Immature natural killer cell (primary cell): ENCODE measurements around the gene TLCD3B. TPM values are rescaled to one million over a fixed set of nuclear protein-coding genes. Genes with fewer than 3 reads are reported as not detected.
A peak's percentile ranks its signal among the peaks of the same experiment; 100 is the strongest.
"Not testable (repeated sequence)": the region's sequence is repeated elsewhere in the genome, so short reads cannot be mapped to it uniquely, and the experiment has no call there.

Source experiments
- DNase-seq, 3 donors: peaks; one replicate each; pipeline ENCODE4 v3.0.0; 2022; ENCODE audit warnings: mixed read lengths in 1 of 3
- H3K27ac Mint-ChIP-seq, 6 donors: one replicate each; pipeline ENCODE4 v1.8.0; 2020; ENCODE audit warnings: mixed read lengths in 6 of 6, mild to moderate bottlenecking in 5 of 6, inconsistent platforms in 4 of 6, moderate library complexity in 3 of 6
- H3K27me3 Mint-ChIP-seq, 3 donors: one replicate each; pipeline ENCODE4 v1.8.0; 2020 to 2021; ENCODE audit warnings: low read depth in 3 of 3, mild to moderate bottlenecking in 3 of 3, mixed read lengths in 3 of 3, moderate library complexity in 3 of 3, inconsistent platforms in 1 of 3
- H3K36me3 Mint-ChIP-seq, 3 donors: one replicate each; pipeline ENCODE4 v1.8.0; 2020; ENCODE audit warnings: mixed read lengths in 3 of 3, inconsistent platforms in 2 of 3, mild to moderate bottlenecking in 2 of 3
- H3K4me1 Mint-ChIP-seq, 2 donors: one replicate each; pipeline ENCODE4 v1.8.0; 2020; ENCODE audit warnings: inconsistent platforms in 2 of 2, mild to moderate bottlenecking in 2 of 2, mixed read lengths in 2 of 2, moderate library complexity in 1 of 2
- H3K4me3 Mint-ChIP-seq, 5 donors: one replicate each; pipeline ENCODE4 v1.8.0; 2020; ENCODE audit warnings: mild to moderate bottlenecking in 5 of 5, mixed read lengths in 5 of 5, inconsistent platforms in 3 of 5, moderate library complexity in 3 of 5
- H3K9me3 Mint-ChIP-seq, 6 donors: one replicate each; pipeline ENCODE4 v1.8.0; 2020; ENCODE audit warnings: mild to moderate bottlenecking in 6 of 6, mixed read lengths in 6 of 6, inconsistent platforms in 4 of 6, moderate library complexity in 3 of 6
- polyA plus RNA-seq, 3 donors: library from polyadenylated mRNA; unstranded; fragments of 300-500 nt; fragmentation: Illumina TruSeq; gene quantifications; one replicate each; pipeline ENCODE4 v1.2.3, GENCODE V29; 2021

TLCD3B gene
- polyA plus RNA-seq, 3 donors from 2014 or later = not detected

- Mint-ChIP-seq H3K36me3 (no peaks in the 10 kb centered on the region), H3K4me1 (peaks cover 0 to 14% of the 10 kb centered on the region in 2 donors), H3K4me3 (peak overlapping the region; percentile 80 to 87 (median 85)), H3K9me3 (no peaks in the 10 kb centered on the region), H3K27me3 (peaks cover 4 to 32% (median 9%) of the 10 kb centered on the region in 3 donors), H3K27ac (peak overlapping the region in 4 of 6 donors; percentile 57 to 77 (median 72))
- peak; percentile 87 to 89 (median 87) for DNase-seq
Observed at GRCh38 chr16:30052671-30053372, 21.8 kb upstream of the TLCD3B start.

DNA sequence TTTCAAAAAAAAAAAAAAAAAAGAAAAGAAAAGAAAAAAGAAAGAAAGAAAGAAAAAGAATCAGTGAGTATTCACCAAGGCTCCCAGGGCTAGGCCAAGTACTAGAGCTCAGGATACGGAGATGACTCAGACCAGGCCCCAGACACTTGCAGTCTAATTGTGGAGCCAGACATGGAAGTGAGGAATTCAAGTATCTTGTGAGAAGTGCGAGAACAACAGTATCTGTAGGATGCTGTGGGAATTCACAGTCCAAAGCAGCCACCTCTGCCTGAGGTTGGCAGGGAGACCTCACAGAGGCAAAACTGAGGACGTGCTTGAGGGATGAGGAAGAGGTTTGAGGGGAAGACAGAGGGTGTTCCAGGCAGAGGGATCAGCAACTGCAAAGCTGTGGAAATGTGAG, 20.4 kb upstream of the TLCD3B start:
- peaks cover 0 to 14% of the 10 kb centered on the region in 2 donors for H3K4me1 Mint-ChIP-seq
- no peaks in the 10 kb centered on the region for H3K36me3 Mint-ChIP-seq
- DNase-seq = no peak
- H3K9me3 Mint-ChIP-seq = no peaks in the 10 kb centered on the region
- peak overlapping the region in 4 of 6 donors; percentile 29 to 78 (median 52) for H3K27ac Mint-ChIP-seq
- H3K27me3 Mint-ChIP-seq = peaks cover 4 to 34% (median 9%) of the 10 kb centered on the region in 3 donors
- H3K4me3 Mint-ChIP-seq = peak overlapping the region; percentile 57 to 71 (median 64)

DNA sequence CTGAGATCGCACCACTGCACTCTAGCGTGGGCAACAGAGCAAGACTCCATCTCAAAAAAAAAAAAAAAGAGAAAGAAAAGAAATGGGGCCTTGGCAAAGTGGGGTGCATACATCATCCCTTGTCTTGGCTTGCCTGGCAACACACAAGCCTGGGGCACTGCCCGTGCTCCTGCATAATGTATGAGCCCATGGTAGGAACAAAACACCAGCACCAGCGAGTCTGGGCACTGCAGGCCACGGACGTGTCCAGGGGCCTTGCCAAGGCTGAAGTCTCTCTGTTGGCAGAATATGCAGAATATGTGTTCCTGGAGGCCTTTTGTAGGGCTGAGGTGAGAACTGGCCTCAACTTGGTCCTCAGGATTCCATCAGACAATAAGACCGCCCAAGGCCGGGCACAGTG, 18.8 kb upstream of the TLCD3B start:
- no peak for DNase-seq
- Mint-ChIP-seq H3K9me3 (no peaks in the 10 kb centered on the region), H3K4me3 (no peak overlapping the region), H3K4me1 (peaks cover 0 to 16% of the 10 kb centered on the region in 2 donors), H3K27me3 (peaks cover 8 to 37% (median 12%) of the 10 kb centered on the region in 3 donors), H3K27ac (no peak overlapping the region), H3K36me3 (no peaks in the 10 kb centered on the region)

DNA sequence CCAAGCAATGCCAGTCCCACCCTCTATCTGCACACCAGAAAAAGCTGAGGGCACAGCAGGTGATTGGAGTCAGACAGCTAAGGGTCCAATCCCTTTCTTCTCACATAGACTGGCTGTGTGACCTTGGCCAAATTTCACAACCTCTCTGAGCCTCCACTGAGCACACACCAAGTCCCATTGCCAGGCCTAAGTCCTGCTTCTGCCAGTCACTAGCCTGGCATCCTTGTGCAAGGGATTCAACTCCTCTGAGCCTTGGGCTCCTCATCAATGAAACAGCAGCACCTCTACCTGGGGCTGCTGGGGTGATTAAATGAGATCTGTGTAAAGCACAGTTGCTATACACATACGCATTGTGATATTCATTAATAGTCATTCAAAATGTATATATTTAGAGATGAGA, 15.5 kb upstream of the TLCD3B start:
- Mint-ChIP-seq H3K36me3 (no peaks in the 10 kb centered on the region), H3K27ac (no peak overlapping the region), H3K9me3 (no peaks in the 10 kb centered on the region), H3K4me3 (no peak overlapping the region), H3K4me1 (peaks cover 0 to 6% of the 10 kb centered on the region in 2 donors), H3K27me3 (peaks cover 4 to 19% (median 5%) of the 10 kb centered on the region in 3 donors)
- DNase-seq = no peak

GRCh38 chr16:30046178-30046577, 15.1 kb upstream of the TLCD3B start:
- Mint-ChIP-seq H3K4me3 (no peak overlapping the region), H3K4me1 (peaks cover 0 to 4% of the 10 kb centered on the region in 2 donors), H3K9me3 (no peaks in the 10 kb centered on the region), H3K36me3 (no peaks in the 10 kb centered on the region), H3K27me3 (peaks cover 4 to 17% (median 5%) of the 10 kb centered on the region in 3 donors), H3K27ac (no peak overlapping the region)
- DNase-seq = no peak

GRCh38 chr16:30041841-30042240, 10.8 kb upstream of the TLCD3B start:
- Mint-ChIP-seq H3K9me3 (no peaks in the 10 kb centered on the region), H3K4me1 (peaks cover 0 to 2% of the 10 kb centered on the region in 2 donors), H3K4me3 (no peak overlapping the region), H3K27ac (no peak overlapping the region), H3K27me3 (peaks cover 5 to 8% (median 7%) of the 10 kb centered on the region in 3 donors), H3K36me3 (no peaks in the 10 kb centered on the region)
- DNase-seq = peak in 2 of 3 donors; percentile 22 to 24

GRCh38 chr16:30040690-30041089, 9.6 kb upstream of the TLCD3B start:
- H3K27ac Mint-ChIP-seq = not testable (repeated sequence)

DNA sequence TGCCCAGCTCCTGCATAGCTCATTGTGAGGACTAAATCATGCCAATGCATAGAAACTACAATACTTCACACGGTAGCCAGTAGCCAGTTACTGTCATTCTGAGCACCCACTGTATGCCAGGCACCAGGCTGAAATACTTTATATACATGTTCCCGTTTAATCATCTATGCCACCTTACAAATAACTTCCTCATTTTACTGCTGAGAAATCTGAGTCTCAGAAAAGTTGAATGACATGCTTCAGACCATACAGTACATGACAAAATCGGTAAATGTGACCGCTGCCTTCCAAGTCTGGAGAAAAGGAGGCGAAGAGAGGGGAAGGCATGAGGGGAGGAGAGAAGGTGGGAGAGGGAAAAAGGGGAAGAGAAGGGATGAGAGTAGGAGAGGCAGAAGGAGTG, 9.2 kb upstream of the TLCD3B start:
- Mint-ChIP-seq H3K4me3 (no peak overlapping the region), H3K27ac (no peak overlapping the region), H3K4me1 (peaks cover 0 to 2% of the 10 kb centered on the region in 2 donors), H3K27me3 (peaks cover 3% of the 10 kb centered on the region in 3 donors), H3K36me3 (no peaks in the 10 kb centered on the region), H3K9me3 (no peaks in the 10 kb centered on the region)
- DNase-seq = no peak

More at GRCh38 chr16:30040690-30041089, 9.6 kb upstream of the TLCD3B start:
- H3K4me3 Mint-ChIP-seq, H3K36me3 Mint-ChIP-seq, DNase-seq, H3K9me3 Mint-ChIP-seq, H3K4me1 Mint-ChIP-seq, H3K27me3 Mint-ChIP-seq: not testable (repeated sequence)

DNA sequence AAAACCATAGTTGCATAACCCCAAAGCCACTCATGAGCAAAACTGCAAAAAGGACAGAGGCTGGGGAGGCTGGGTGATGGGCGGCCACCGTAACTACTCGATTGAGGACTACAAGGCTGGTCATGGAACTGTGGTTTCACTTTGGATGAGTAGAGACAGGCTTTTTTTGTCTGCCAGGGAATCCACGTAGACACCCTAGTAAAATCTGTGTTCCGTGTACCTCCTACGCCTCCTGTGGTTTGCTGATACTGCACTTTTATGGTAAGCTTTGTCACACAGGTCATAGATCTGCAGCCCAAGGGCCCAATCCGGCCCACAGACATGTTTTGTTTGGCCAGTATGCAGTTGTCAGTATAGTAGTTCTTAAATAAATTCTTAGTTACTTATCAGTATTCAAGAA, 2.2 kb upstream of the TLCD3B start:
- no peak overlapping the region for H3K4me3 Mint-ChIP-seq
- peaks cover 9 to 17% (median 10%) of the 10 kb centered on the region in 3 donors for H3K27me3 Mint-ChIP-seq
- no peaks in the 10 kb centered on the region for H3K36me3 Mint-ChIP-seq
- peaks cover 0 to 1% (median 0%) of the 10 kb centered on the region in 6 donors for H3K9me3 Mint-ChIP-seq
- DNase-seq = no peak
- peaks cover 4 to 5% of the 10 kb centered on the region in 2 donors for H3K4me1 Mint-ChIP-seq
- no peak overlapping the region for H3K27ac Mint-ChIP-seq

DNA sequence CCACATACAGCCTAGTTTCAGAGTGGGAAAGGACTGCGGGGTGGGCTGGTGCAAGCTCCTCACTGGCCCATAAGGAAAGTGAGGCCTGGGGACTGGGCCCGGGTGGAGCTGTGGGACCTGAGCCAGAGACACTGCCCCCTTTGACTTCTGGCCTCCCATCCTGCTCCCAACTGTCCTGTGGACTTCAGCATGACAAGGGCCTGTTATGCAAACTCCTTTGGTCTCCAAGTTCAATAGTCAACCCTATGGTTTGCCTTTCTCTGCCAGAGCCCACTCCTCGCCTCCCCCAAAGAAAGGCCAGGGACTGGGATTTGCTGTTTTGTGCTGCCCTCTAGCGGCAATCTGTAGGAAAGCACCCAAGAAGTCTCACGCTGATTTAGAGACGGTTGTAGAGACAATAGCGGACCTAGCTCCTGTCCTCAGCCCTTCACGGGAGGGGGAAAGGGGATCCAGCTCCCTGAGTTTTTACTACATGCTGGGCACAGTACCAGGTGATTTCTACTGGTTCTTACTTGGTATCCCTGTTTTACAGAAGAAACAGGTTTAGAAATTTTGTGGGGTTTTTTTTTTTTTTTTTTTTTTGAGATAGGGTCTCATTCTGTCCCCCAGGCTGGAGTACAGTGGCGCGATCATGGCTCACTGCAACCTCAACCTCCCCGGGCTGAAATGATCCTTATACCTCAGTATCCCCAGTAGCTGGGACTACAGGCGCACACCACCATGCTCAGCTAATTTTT, 1.2 kb upstream of the TLCD3B start:
- Mint-ChIP-seq H3K27ac (no peak overlapping the region), H3K9me3 (peaks cover 0 to 4% (median 0%) of the 10 kb centered on the region in 6 donors), H3K36me3 (no peaks in the 10 kb centered on the region), H3K4me1 (peaks cover 4 to 5% of the 10 kb centered on the region in 2 donors), H3K4me3 (peak overlapping the region in 4 of 5 donors; percentile 17 to 74 (median 54)), H3K27me3 (peaks cover 10 to 17% (median 14%) of the 10 kb centered on the region in 3 donors)
- peak; percentile 32 to 60 (median 50) for DNase-seq

GRCh38 chr16:30031477-30031918, 427 bp upstream of the TLCD3B start:
- H3K27ac Mint-ChIP-seq = no peak overlapping the region
- H3K4me3 Mint-ChIP-seq = peak overlapping the region in 1 of 5 donors; percentile 13
- peaks cover 10 to 17% (median 14%) of the 10 kb centered on the region in 3 donors for H3K27me3 Mint-ChIP-seq
- H3K4me1 Mint-ChIP-seq = peaks cover 4 to 5% of the 10 kb centered on the region in 2 donors
- no peak for DNase-seq
- H3K36me3 Mint-ChIP-seq = no peaks in the 10 kb centered on the region
- H3K9me3 Mint-ChIP-seq = peaks cover 0 to 4% (median 0%) of the 10 kb centered on the region in 6 donors

GRCh38 chr16:30030011-30030685, 923 bp downstream of the TLCD3B start:
- DNase-seq = no peak
- peaks cover 10 to 17% (median 14%) of the 10 kb centered on the region in 3 donors for H3K27me3 Mint-ChIP-seq
- peaks cover 0 to 4% (median 0%) of the 10 kb centered on the region in 6 donors for H3K9me3 Mint-ChIP-seq
- peak overlapping the region in 2 of 5 donors; percentile 46 to 48 for H3K4me3 Mint-ChIP-seq
- peaks cover 4 to 5% of the 10 kb centered on the region in 2 donors for H3K4me1 Mint-ChIP-seq
- H3K27ac Mint-ChIP-seq = no peak overlapping the region
- no peaks in the 10 kb centered on the region for H3K36me3 Mint-ChIP-seq

DNA sequence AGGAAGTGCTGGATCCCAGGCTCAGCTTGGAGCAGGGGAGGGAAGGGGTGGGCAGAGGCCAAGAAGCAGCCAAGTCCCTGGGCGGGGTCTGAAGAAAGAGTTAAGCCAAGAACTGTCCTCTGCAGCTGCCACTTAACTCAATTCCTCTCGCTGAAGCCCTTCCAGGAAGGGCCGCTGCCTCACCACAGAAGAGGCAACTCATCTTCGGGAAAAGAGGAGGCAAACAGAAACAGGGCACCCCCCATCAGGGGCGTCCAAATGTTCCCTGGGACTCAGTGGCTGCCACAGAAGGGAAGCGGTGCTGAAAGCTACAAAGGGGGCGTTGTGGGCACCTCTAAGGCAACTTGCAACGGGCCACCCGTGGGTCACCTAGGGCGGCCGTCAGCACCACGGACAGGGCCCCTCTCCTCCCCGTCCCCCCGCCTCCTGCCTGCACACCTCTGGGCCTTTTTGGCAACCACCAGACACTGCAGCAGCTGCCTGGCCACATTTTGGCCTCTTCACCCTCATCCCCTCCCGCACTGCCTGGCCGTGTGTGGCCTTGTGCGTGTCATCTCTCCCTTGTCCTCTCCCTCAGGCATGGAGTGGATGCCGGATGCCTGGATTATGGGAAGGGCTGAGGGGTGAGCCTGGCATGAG, 2.5 kb downstream of the TLCD3B start:
- H3K9me3 Mint-ChIP-seq = peaks cover 0 to 4% (median 0%) of the 10 kb centered on the region in 6 donors
- no peak overlapping the region for H3K27ac Mint-ChIP-seq
- DNase-seq = peak in 1 of 3 donors; percentile 20
- no peak overlapping the region for H3K4me3 Mint-ChIP-seq
- H3K4me1 Mint-ChIP-seq = peaks cover 4 to 5% of the 10 kb centered on the region in 2 donors
- H3K27me3 Mint-ChIP-seq = peaks cover 10 to 18% (median 12%) of the 10 kb centered on the region in 3 donors
- H3K36me3 Mint-ChIP-seq = no peaks in the 10 kb centered on the region
